OCI-LY3 (cell line): Measurements from ENCODE around the gene KTN1.

Experiments used
- CTCF ChIP-seq: fragments of 200-600, 300-600 bp; sonication (generic); IDR thresholded peaks from 2 replicates; pipeline ENCODE4 v1.5.1; 2014; ENCODE audit warnings: antibody characterized with exemption, low read length, low read depth
- EZH2phosphoT487 ChIP-seq: fragments of 200-600 bp; shearing (Covaris generic); IDR thresholded peaks from 2 replicates; pipeline ENCODE4 v1.6.1; 2018; ENCODE audit warnings: antibody characterized with exemption, mixed run types, low read depth

- TF ChIP-seq CTCF (no peak), EZH2phosphoT487 (no peak)
Measured at GRCh38 chr14:55580470-55581341, 699 bp downstream of the KTN1 start.
